Activated CD8-positive, alpha-beta T cell treated with anti-CD3 and anti-CD28 coated beads for 36 hours (primary cell): ENCODE results near the gene PROSER3. TPM values are rescaled to one million over a fixed set of nuclear protein-coding genes. Genes with fewer than 3 reads are reported as not detected.

Experiments used
- ATAC-seq: fragments of 200-7000 bp; cut with Tn5 transposase; one replicate; pipeline ENCODE4 v1.10.0; 2021; ENCODE audit warnings: mild to moderate bottlenecking, moderate library complexity
- CTCF ChIA-PET: fragments of 350-600 bp; sonication (Branson Sonifier 250); formaldehyde crosslinking; loops from one replicate; lab custom pipeline; 2021; ENCODE audit warnings: antibody characterized with exemption; lab: Charles Lee
- POLR2A ChIA-PET: fragments of 350-600 bp; sonication (Branson Sonifier 250); formaldehyde crosslinking; loops from one replicate; lab custom pipeline; 2021; ENCODE audit warnings: antibody characterized with exemption; lab: Charles Lee
- DNase-seq: peaks from one replicate; pipeline ENCODE4 v3.0.0-alpha.2; 2020
- H3K27ac Mint-ChIP-seq: one replicate; pipeline ENCODE4 v1.8.0; 2021; ENCODE audit warnings: mild to moderate bottlenecking, mixed read lengths
- H3K27me3 Mint-ChIP-seq: one replicate; pipeline ENCODE4 v1.8.0; 2021; ENCODE audit warnings: mixed read lengths
- H3K36me3 Mint-ChIP-seq: one replicate; pipeline ENCODE4 v1.8.0; 2021; ENCODE audit warnings: low read depth, mixed read lengths
- H3K4me1 Mint-ChIP-seq: one replicate; pipeline ENCODE4 v1.8.0; 2021; ENCODE audit warnings: low read depth, mixed read lengths
- H3K4me3 Mint-ChIP-seq: one replicate; pipeline ENCODE4 v1.8.0; 2021; ENCODE audit warnings: mild to moderate bottlenecking, moderate library complexity, mixed read lengths
- H3K9me3 Mint-ChIP-seq: one replicate; pipeline ENCODE4 v1.8.0; 2021; ENCODE audit warnings: mixed read lengths
- CTCF ChIP-seq: fragments of 200-600 bp; IDR thresholded peaks from one replicate; pipeline ENCODE4 v1.8.0; 2022; ENCODE audit warnings: antibody characterized with exemption, mild to moderate bottlenecking
- intact Hi-C: fragments of 100-400 bp; cut with micrococcal nuclease; formaldehyde crosslinking; loops from one replicate; pipeline ENCODE4 v1.10.0; 2022
- total RNA-seq, 2 experiments: library from RNA; stranded (reverse); gene quantifications; one replicate each; pipeline ENCODE4 v1.2.3, GENCODE V29; 2021

The PROSER3 gene
- total RNA-seq, 2 experiments from 2014 or later: 40.7 to 41.1 TPM

- Mint-ChIP-seq H3K4me3 (peak overlapping the region; percentile 83), H3K36me3 (peaks cover 69% of the 10 kb centered on the region), H3K27ac (peak overlapping the region; percentile 100), H3K27me3 (no peaks in the 10 kb centered on the region), H3K9me3 (peaks cover 2% of the 10 kb centered on the region), H3K4me1 (peaks cover 31% of the 10 kb centered on the region)
- CTCF ChIA-PET: interaction anchor here (1.0 to 6.4 kb wide), 3 partner anchors 17 to 28 kb away, joined by 4 to 137 read pairs (median 18); partner anchors contain the start of genes IGFLR1, PSENEN and U2AF1L4
- no peak for TF ChIP-seq CTCF
- intact Hi-C loops: loop anchor here (2.0 to 10.0 kb wide), 2 partner anchors 13 to 219 kb away; partner anchors contain the start of gene LRFN3
- POLR2A ChIA-PET: interaction anchor here (0.9 to 8.8 kb wide), 10 partner anchors 11 to 104 kb away, joined by 3 to 215 read pairs (median 5); partner anchors contain the start of genes HSPB6, IGFLR1, LIN37 and PSENEN
- ATAC-seq (no peak), DNase-seq (peak; percentile 62)
These were observed 41.8 kb upstream of the PROSER3 start for GRCh38 chr19:35715981-35716800.

DNA sequence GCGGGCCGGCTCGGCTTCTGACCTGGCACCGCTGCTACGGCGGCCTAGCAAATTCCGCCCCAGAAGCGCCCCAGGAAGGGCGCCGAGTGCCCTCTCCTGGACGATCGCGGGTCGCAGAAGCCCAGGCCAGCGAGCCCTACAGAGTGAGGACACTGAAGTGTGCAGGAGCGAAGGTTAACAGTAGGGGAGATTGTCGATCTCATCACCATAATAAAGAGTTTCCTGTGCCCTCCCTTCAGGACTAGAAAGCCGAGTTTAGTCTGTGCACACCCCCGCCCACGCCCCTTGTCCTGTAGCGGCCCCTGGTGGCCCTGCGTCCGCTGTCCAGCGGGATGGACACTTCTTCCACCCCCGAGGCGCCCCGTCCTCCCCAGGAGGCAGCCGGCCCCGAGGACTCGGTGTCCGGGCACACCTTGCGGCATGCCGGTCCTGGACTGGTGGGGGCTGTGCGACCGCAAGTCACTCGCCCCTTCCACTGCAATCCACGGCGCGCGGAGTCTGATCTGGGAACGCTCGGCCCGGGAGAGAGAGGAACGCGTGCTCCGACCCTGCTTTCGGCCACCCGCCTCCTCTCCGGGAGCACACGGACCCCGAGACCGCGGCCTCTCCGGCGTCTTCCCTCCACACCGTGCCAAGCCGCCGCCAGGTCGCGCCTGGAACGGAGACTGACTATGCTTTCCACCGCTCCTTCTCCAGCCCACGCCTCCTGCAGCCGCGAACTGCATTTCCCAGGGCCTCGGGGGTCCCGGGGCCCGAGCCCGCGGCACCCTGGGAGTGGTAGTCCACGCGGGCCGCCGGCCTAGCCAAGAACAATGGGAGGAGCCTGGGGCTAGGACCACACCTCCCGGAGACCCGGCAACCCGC, 40.9 kb upstream of the PROSER3 start:
- peak; percentile 62 for ATAC-seq
- peak; percentile 97 for DNase-seq
- ChIA-PET POLR2A (interaction anchor here (0.6 to 9.5 kb wide), 11 partner anchors 11 to 69 kb away, joined by 3 to 215 read pairs (median 19); partner anchors contain the start of genes COX6B1, IGFLR1, LIN37 and PSENEN), CTCF (interaction anchor here (1.8 kb wide), 1 partner anchor 22 kb away, joined by 10 read pairs; no protein-coding TSS in a partner anchor)
- H3K4me1 Mint-ChIP-seq: peaks cover 30% of the 10 kb centered on the region
- intact Hi-C loops: loop anchor here (2.0 to 10.0 kb wide), 2 partner anchors 14 to 218 kb away; partner anchors contain the start of gene LRFN3
- TF ChIP-seq CTCF: peak; percentile 91
- no peaks in the 10 kb centered on the region for H3K27me3 Mint-ChIP-seq
- peaks cover 74% of the 10 kb centered on the region for H3K36me3 Mint-ChIP-seq
- H3K4me3 Mint-ChIP-seq: peak overlapping the region; percentile 83
- H3K9me3 Mint-ChIP-seq: no peaks in the 10 kb centered on the region
- H3K27ac Mint-ChIP-seq: peak overlapping the region; percentile 100

- POLR2A ChIA-PET: interaction anchor here (0.6 to 9.5 kb wide), 14 partner anchors 10 to 165 kb away, joined by 3 to 105 read pairs (median 6); partner anchors contain the start of genes COX6B1, IGFLR1, LIN37 and PSENEN
- peaks cover 82% of the 10 kb centered on the region for H3K36me3 Mint-ChIP-seq
These were observed 40.2 kb upstream of the PROSER3 start, which contains the start of gene KMT2B for GRCh38 chr19:35717665-35718344. Gene KMT2B, plus strand, starts transcription at chr19:35718003. Its CDS starts 16 bp downstream, at chr19:35718019.

More at GRCh38 chr19:35717665-35718344, 40.2 kb upstream of the PROSER3 start, which contains the start of gene KMT2B:
- TF ChIP-seq CTCF: no peak
- H3K4me1 Mint-ChIP-seq: peaks cover 29% of the 10 kb centered on the region
- ATAC-seq (peak; percentile 0), DNase-seq (no peak)
- H3K9me3 Mint-ChIP-seq: no peaks in the 10 kb centered on the region
- no peaks in the 10 kb centered on the region for H3K27me3 Mint-ChIP-seq
- H3K27ac Mint-ChIP-seq: peak within 1 kb of the TSS; percentile 100
- peak within 1 kb of the TSS; percentile 94 for H3K4me3 Mint-ChIP-seq
- CTCF ChIA-PET: interaction anchor here (1.2 to 1.8 kb wide), 3 partner anchors 21 to 25 kb away, joined by 5 to 10 read pairs (median 6); no protein-coding TSS in a partner anchor
- intact Hi-C loops: loop anchor here (2.0 to 10.0 kb wide), 2 partner anchors 15 to 217 kb away; partner anchors contain the start of gene LRFN3
